HG03135 (cell line): Measurements from ENCODE around the gene SLC39A11.
"Not testable (repeated sequence)": the region's sequence is repeated elsewhere in the genome, so short reads cannot be mapped to it uniquely, and the experiment has no call there.

Experiments
- ATAC-seq: cut with Tn5 transposase; IDR thresholded peaks from one replicate; pipeline ENCODE4 v1.9.1; 2021; ENCODE audit warnings: mild to moderate bottlenecking, moderate library complexity; ENCODE audit not compliant: unreplicated experiment

The SLC39A11 gene

GRCh38 chr17:73111386-73111785 lies 18.9 kb upstream of the SLC39A11 start:
- no peak for ATAC-seq

- ATAC-seq = no peak
These were observed 14.7 kb upstream of the SLC39A11 start for GRCh38 chr17:73107191-73107590.

GRCh38 chr17:73105431-73105830 lies 12.9 kb upstream of the SLC39A11 start:
- no peak for ATAC-seq

- ATAC-seq = no peak
These were observed 12.0 kb upstream of the SLC39A11 start for GRCh38 chr17:73104450-73104849.

- ATAC-seq = no peak
These were observed 11.3 kb upstream of the SLC39A11 start for GRCh38 chr17:73103641-73104335.

GRCh38 chr17:73101031-73101430 lies 8.5 kb upstream of the SLC39A11 start:
- no peak for ATAC-seq

GRCh38 chr17:73100363-73100762 lies 7.9 kb upstream of the SLC39A11 start:
- ATAC-seq = no peak

GRCh38 chr17:73099511-73099910 lies 7.0 kb upstream of the SLC39A11 start:
- ATAC-seq = no peak

- ATAC-seq = no peak
These were observed 6.4 kb upstream of the SLC39A11 start for GRCh38 chr17:73098919-73099318.

- not testable (repeated sequence) for ATAC-seq
These were observed 5.7 kb upstream of the SLC39A11 start for GRCh38 chr17:73097973-73098765.

- no peak for ATAC-seq
These were observed 4.4 kb upstream of the SLC39A11 start for GRCh38 chr17:73096866-73097265.

GRCh38 chr17:73096211-73096610 lies 3.7 kb upstream of the SLC39A11 start:
- no peak for ATAC-seq

GRCh38 chr17:73093286-73093685 lies 798 bp upstream of the SLC39A11 start:
- no peak for ATAC-seq

GRCh38 chr17:73091770-73092522 lies 542 bp downstream of the SLC39A11 start:
- no peak for ATAC-seq

GRCh38 chr17:73091410-73091769 lies 1.1 kb downstream of the SLC39A11 start:
- ATAC-seq = no peak

- no peak for ATAC-seq
These were observed 1.9 kb downstream of the SLC39A11 start for GRCh38 chr17:73090396-73091202.

GRCh38 chr17:73089322-73090317 lies 2.9 kb downstream of the SLC39A11 start:
- no peak for ATAC-seq

- no peak for ATAC-seq
These were observed 3.9 kb downstream of the SLC39A11 start for GRCh38 chr17:73088561-73088960.

GRCh38 chr17:73083432-73083831 lies 9.1 kb downstream of the SLC39A11 start:
- no peak for ATAC-seq

- no peak for ATAC-seq
These were observed 17.9 kb downstream of the SLC39A11 start for GRCh38 chr17:73074566-73074965.
